ENCODE results near the gene NR1D1. TPM values are rescaled to one million over a fixed set of nuclear protein-coding genes. Genes with fewer than 3 reads are reported as not detected.

The NR1D1 gene
- total RNA-seq, 1 donor from 2014 or later, result 6.6 TPM

- Mint-ChIP-seq H3K36me3 (ENCODE audit: low read depth) (peaks cover 3% of the 10 kb centered on the region), H3K27me3 (ENCODE audit: low read depth) (peaks cover 32% of the 10 kb centered on the region), H3K4me3 (ENCODE audit: low read depth) (no peak overlapping the region), H3K4me1 (ENCODE audit: low read depth) (peaks cover 18% of the 10 kb centered on the region), H3K27ac (no peak overlapping the region), H3K9me3 (no peaks in the 10 kb centered on the region)
- intact Hi-C loops (cut with micrococcal nuclease), result no loop called here
- DNase-seq (ENCODE audit: low spot score), result no peak
Observed at GRCh38 chr17:40058186-40058784, 42.1 kb downstream of the NR1D1 start.

GRCh38 chr17:40056379-40057015 lies 43.9 kb downstream of the NR1D1 start:
- DNase-seq (ENCODE audit: low spot score), result no peak
- peaks cover 22% of the 10 kb centered on the region for H3K27me3 Mint-ChIP-seq (ENCODE audit: low read depth)
- H3K9me3 Mint-ChIP-seq, result no peaks in the 10 kb centered on the region
- intact Hi-C loops (cut with micrococcal nuclease), result no loop called here
- peaks cover 13% of the 10 kb centered on the region for H3K4me1 Mint-ChIP-seq (ENCODE audit: low read depth)
- no peak overlapping the region for H3K4me3 Mint-ChIP-seq (ENCODE audit: low read depth)
- peaks cover 12% of the 10 kb centered on the region for H3K36me3 Mint-ChIP-seq (ENCODE audit: low read depth)
- no peak overlapping the region for H3K27ac Mint-ChIP-seq

Other genes starting within 250 kb of the NR1D1 start
- gene IKZF3, start 236.3 kb downstream of the NR1D1 start, total RNA-seq, result 18.3 and 20.3 TPM in 2 replicates
- gene ZPBP2, start 232.4 kb downstream of the NR1D1 start, total RNA-seq, result not detected in 2 replicates
- gene GSDMB, start 182.0 kb downstream of the NR1D1 start, total RNA-seq, result 24.6 and 26.3 TPM in 2 replicates
- gene ORMDL3, start 173.0 kb downstream of the NR1D1 start, total RNA-seq, result 66.1 and 74.3 TPM in 2 replicates
- gene LRRC3C, start 172.9 kb downstream of the NR1D1 start, total RNA-seq, result not detected in 2 replicates
- 0.11 and 0.53 TPM in 2 replicates for gene GSDMA, start 137.6 kb downstream of the NR1D1 start, total RNA-seq
- 193 and 196 TPM in 2 replicates for gene PSMD3, start 119.8 kb downstream of the NR1D1 start, total RNA-seq
- gene CSF3, start 85.1 kb downstream of the NR1D1 start, total RNA-seq, result not detected in 2 replicates
- 110 and 116 TPM in 2 replicates for gene MED24, start 46.2 kb downstream of the NR1D1 start, total RNA-seq
- 4.9 and 5.6 TPM in 2 replicates for gene THRA, start 37.6 kb downstream of the NR1D1 start, total RNA-seq
- gene MSL1, start 21.4 kb upstream of the NR1D1 start, total RNA-seq, result 87.6 and 95.8 TPM in 2 replicates
- 118 and 120 TPM in 2 replicates for gene CASC3, start 39.9 kb upstream of the NR1D1 start, total RNA-seq
- gene RAPGEFL1, start 76.9 kb upstream of the NR1D1 start, total RNA-seq, result 11.6 and 12.3 TPM in 2 replicates
- gene WIPF2, start 118.7 kb upstream of the NR1D1 start, total RNA-seq, result 26.9 and 27.2 TPM in 2 replicates
- 126 and 133 TPM in 2 replicates for gene CDC6, start 187.3 kb upstream of the NR1D1 start, total RNA-seq
- 30.4 and 35.1 TPM in 2 replicates for gene RARA, start 208.6 kb upstream of the NR1D1 start, total RNA-seq